CD4-positive, alpha-beta T cell (primary cell): ENCODE data around the gene NOVA1. TPM values are rescaled to one million over a fixed set of nuclear protein-coding genes. Genes with fewer than 3 reads are reported as not detected.

Source experiments
- ATAC-seq: fragments of 200-7000 bp; cut with Tn5 transposase; one replicate; pipeline ENCODE4 v1.10.0; 2022; ENCODE audit warnings: mild to moderate bottlenecking; ENCODE audit not compliant: poor library complexity
- CTCF ChIA-PET: fragments of 350-600 bp; sonication (Branson Sonifier 250); formaldehyde crosslinking; loops from one replicate; lab custom pipeline; 2021; ENCODE audit warnings: antibody characterized with exemption, inconsistent platforms; lab: Charles Lee
- POLR2A ChIA-PET: fragments of 350-600 bp; sonication (Branson Sonifier 250); formaldehyde crosslinking; loops from one replicate; lab custom pipeline; 2021; ENCODE audit warnings: antibody characterized with exemption, inconsistent platforms; lab: Charles Lee
- DNase-seq, 14 experiments: peaks; one replicate each; pipeline ENCODE4 v3.0.0-alpha.2; 2013 to 2020; ENCODE audit warnings: mixed read lengths in 2 of 14
- H3K27ac ChIP-seq, 2 donors: one replicate each; pipeline versions ENCODE4 v1.5.1 to v1.7.0; 2013; ENCODE audit warnings: low read length in 2 of 2, low read depth in 1 of 2, mild to moderate bottlenecking in 1 of 2
- H3K27me3 ChIP-seq, 2 experiments: 1 replicate in 1 of 2; 2 replicates in 1 of 2; pipeline versions ENCODE4 v1.6.1 to v1.7.0; 2013; ENCODE audit warnings: low read length in 2 of 2, control low read depth in 1 of 2, mild to moderate bottlenecking in 1 of 2, moderate library complexity in 1 of 2; ENCODE audit not compliant: insufficient read depth in 2 of 2, control insufficient read depth in 1 of 2
- H3K36me3 ChIP-seq: one replicate; pipeline ENCODE4 v1.6.1; 2013; ENCODE audit warnings: low read length, control low read depth; ENCODE audit not compliant: insufficient read depth
- H3K4me1 ChIP-seq: one replicate; pipeline ENCODE4 v1.6.1; 2013; ENCODE audit warnings: low read length, control low read depth; ENCODE audit not compliant: insufficient read depth
- H3K4me3 ChIP-seq: one replicate; pipeline ENCODE4 v1.5.1; 2013; ENCODE audit warnings: mild to moderate bottlenecking, low read length, moderate library complexity
- H3K9me3 ChIP-seq, 2 experiments: 1 replicate in 1 of 2; 2 replicates in 1 of 2; pipeline versions ENCODE4 v1.6.1 to v1.7.0; 2013; ENCODE audit warnings: low read length in 2 of 2, mild to moderate bottlenecking in 2 of 2, control low read depth in 1 of 2, moderate library complexity in 1 of 2; ENCODE audit not compliant: control insufficient read depth in 1 of 2, insufficient read depth in 1 of 2
- H3K27ac Mint-ChIP-seq: one replicate; pipeline ENCODE4 v1.8.0; 2020; ENCODE audit warnings: mixed read lengths
- H3K27me3 Mint-ChIP-seq: one replicate; pipeline ENCODE4 v1.8.0; 2021; ENCODE audit warnings: mixed read lengths
- H3K36me3 Mint-ChIP-seq: one replicate; pipeline ENCODE4 v1.8.0; 2021; ENCODE audit warnings: low read depth, mixed read lengths
- H3K4me1 Mint-ChIP-seq: one replicate; pipeline ENCODE4 v1.8.0; 2021; ENCODE audit warnings: low read depth, mixed read lengths
- H3K4me3 Mint-ChIP-seq: one replicate; pipeline ENCODE4 v1.8.0; 2020; ENCODE audit warnings: mild to moderate bottlenecking, mixed read lengths
- H3K9me3 Mint-ChIP-seq: one replicate; pipeline ENCODE4 v1.8.0; 2020; ENCODE audit warnings: mixed read lengths
- intact Hi-C, 2 experiments: fragments of 100-400 bp; cut with DNase I in 1 of 2; cut with micrococcal nuclease in 1 of 2; formaldehyde crosslinking; loops; one replicate each; pipeline versions ENCODE4 v1.15.1 to v1.9.0; 2023 to 2025; cut with DNase I, micrococcal nuclease
- total RNA-seq, 174 experiments: library from RNA in 2 of 174; stranded (reverse) in 2 of 174; gene quantifications; one replicate each; pipeline ENCODE4 v1.2.3 and lab custom pipeline; 2021 to 2026
- TF ChIP-seq, protein P1 (sequence below): fragments of 200-600 bp; IDR thresholded peaks from one replicate; pipeline ENCODE4 v1.8.0; 2022; ENCODE audit warnings: antibody characterized with exemption, mild to moderate bottlenecking

Gene NOVA1
- total RNA-seq, 2 experiments from 2014 or later, result 0.14 TPM; not detected in 1

DNA sequence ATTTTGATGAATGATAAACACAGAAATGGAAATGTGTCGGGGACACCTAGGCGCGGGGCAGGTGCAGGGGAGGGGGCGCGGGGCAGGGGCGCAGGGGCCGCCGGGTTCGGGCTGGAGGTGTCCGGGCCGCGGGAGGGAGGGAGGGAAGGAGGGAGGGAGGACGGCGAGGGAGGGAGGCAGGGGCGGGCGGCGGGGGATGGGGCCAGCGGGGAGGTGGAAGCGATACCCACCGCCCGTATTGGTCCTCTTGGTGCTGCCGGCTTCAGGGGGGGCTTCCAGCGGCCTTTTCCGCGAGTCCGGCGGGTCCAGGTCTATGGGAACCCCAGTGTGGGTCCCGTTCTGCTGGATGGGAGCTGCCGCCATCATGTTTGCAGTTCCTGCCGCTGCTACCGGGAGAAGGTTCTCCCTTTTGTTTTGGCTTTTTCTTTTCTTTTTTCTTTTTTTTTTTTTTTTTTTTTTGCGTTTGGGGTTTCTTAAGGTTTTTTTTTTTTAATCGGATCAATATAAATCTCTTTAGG, 703 bp downstream of the NOVA1 start:
- Mint-ChIP-seq H3K36me3 (no peaks in the 10 kb centered on the region), H3K4me1 (peaks cover 5% of the 10 kb centered on the region), H3K9me3 (no peaks in the 10 kb centered on the region), H3K27ac (no peak overlapping the region), H3K4me3 (peak overlapping the region; percentile 60), H3K27me3 (peaks cover 52% of the 10 kb centered on the region)
- ChIA-PET POLR2A (no interaction called here), CTCF (no interaction called here)
- intact Hi-C loops, result no loop called here
- H3K4me3 ChIP-seq, result no peak overlapping the region
- H3K4me1 ChIP-seq, result no peaks in the 10 kb centered on the region
- DNase-seq (no peak), ATAC-seq (no peak)
- H3K27ac ChIP-seq, result no peak overlapping the region
- peaks cover 22 to 29% of the 10 kb centered on the region in 2 experiments for H3K27me3 ChIP-seq
- H3K36me3 ChIP-seq, result no peaks in the 10 kb centered on the region
- TF ChIP-seq, protein P1, sequence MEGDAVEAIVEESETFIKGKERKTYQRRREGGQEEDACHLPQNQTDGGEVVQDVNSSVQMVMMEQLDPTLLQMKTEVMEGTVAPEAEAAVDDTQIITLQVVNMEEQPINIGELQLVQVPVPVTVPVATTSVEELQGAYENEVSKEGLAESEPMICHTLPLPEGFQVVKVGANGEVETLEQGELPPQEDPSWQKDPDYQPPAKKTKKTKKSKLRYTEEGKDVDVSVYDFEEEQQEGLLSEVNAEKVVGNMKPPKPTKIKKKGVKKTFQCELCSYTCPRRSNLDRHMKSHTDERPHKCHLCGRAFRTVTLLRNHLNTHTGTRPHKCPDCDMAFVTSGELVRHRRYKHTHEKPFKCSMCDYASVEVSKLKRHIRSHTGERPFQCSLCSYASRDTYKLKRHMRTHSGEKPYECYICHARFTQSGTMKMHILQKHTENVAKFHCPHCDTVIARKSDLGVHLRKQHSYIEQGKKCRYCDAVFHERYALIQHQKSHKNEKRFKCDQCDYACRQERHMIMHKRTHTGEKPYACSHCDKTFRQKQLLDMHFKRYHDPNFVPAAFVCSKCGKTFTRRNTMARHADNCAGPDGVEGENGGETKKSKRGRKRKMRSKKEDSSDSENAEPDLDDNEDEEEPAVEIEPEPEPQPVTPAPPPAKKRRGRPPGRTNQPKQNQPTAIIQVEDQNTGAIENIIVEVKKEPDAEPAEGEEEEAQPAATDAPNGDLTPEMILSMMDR, result no peak
- H3K9me3 ChIP-seq, result peaks cover 0 to 16% of the 10 kb centered on the region in 2 experiments

- no peak for ATAC-seq
- Histone ChIP-seq H3K27me3 (peaks cover 22 to 29% of the 10 kb centered on the region in 2 experiments), H3K4me3 (no peak overlapping the region), H3K9me3 (peaks cover 0 to 16% of the 10 kb centered on the region in 2 experiments), H3K27ac (no peak overlapping the region), H3K36me3 (no peaks in the 10 kb centered on the region), H3K4me1 (no peaks in the 10 kb centered on the region)
- no peaks in the 10 kb centered on the region for H3K36me3 Mint-ChIP-seq
- H3K27me3 Mint-ChIP-seq, result peaks cover 48% of the 10 kb centered on the region
- no peak for DNase-seq
- ChIA-PET CTCF (interaction anchor here (1.4 kb wide), 1 partner anchor 16 kb away, joined by 3 read pairs; no protein-coding TSS in a partner anchor), POLR2A (no interaction called here)
- intact Hi-C loops, result no loop called here
- no peaks in the 10 kb centered on the region for H3K9me3 Mint-ChIP-seq
- TF ChIP-seq, protein P1, result no peak
- no peak overlapping the region for H3K27ac Mint-ChIP-seq
- H3K4me1 Mint-ChIP-seq, result peaks cover 5% of the 10 kb centered on the region
- H3K4me3 Mint-ChIP-seq, result peak overlapping the region; percentile 60
These were observed 1.2 kb downstream of the NOVA1 start for GRCh38 chr14:26596543-26597061.

GRCh38 chr14:26595926-26596542, 1.8 kb downstream of the NOVA1 start:
- no peak overlapping the region for H3K4me3 Mint-ChIP-seq
- ChIA-PET POLR2A (no interaction called here), CTCF (interaction anchor here (1.4 kb wide), 1 partner anchor 15 kb away, joined by 3 read pairs; no protein-coding TSS in a partner anchor)
- H3K27me3 Mint-ChIP-seq, result peaks cover 45% of the 10 kb centered on the region
- TF ChIP-seq, protein P1, result no peak
- no peaks in the 10 kb centered on the region for H3K9me3 Mint-ChIP-seq
- intact Hi-C loops, result no loop called here
- Histone ChIP-seq H3K27me3 (peaks cover 22 to 29% of the 10 kb centered on the region in 2 experiments), H3K9me3 (peaks cover 0 to 16% of the 10 kb centered on the region in 2 experiments), H3K4me3 (no peak overlapping the region), H3K4me1 (no peaks in the 10 kb centered on the region), H3K36me3 (no peaks in the 10 kb centered on the region), H3K27ac (no peak overlapping the region)
- no peak for ATAC-seq
- no peaks in the 10 kb centered on the region for H3K36me3 Mint-ChIP-seq
- peaks cover 5% of the 10 kb centered on the region for H3K4me1 Mint-ChIP-seq
- no peak for DNase-seq
- no peak overlapping the region for H3K27ac Mint-ChIP-seq
